Measurements from ENCODE around the gene SP1. TPM values are rescaled to one million over a fixed set of nuclear protein-coding genes. Genes with fewer than 3 reads are reported as not detected.
"Not testable (repeated sequence)": the region's sequence is repeated elsewhere in the genome, so short reads cannot be mapped to it uniquely, and the experiment has no call there.

SP1 gene
- total RNA-seq, 1 experiment from 2014 or later = 51.7 TPM

- DNase-seq (ENCODE audit: extremely low read depth, low read depth) = no peak
Observed at GRCh38 chr12:53443955-53444354, 64.0 kb downstream of the SP1 start.

- DNase-seq (ENCODE audit: extremely low read depth, low read depth) = not testable (repeated sequence)
Observed at GRCh38 chr12:53444593-53445325, 64.8 kb downstream of the SP1 start.

- DNase-seq (ENCODE audit: extremely low read depth, low read depth) = no peak
Observed at GRCh38 chr12:53450936-53451335, 71.0 kb downstream of the SP1 start.

GRCh38 chr12:53451661-53452158 is 71.7 kb downstream of the SP1 start, which contains the start of gene PCBP2:
Gene PCBP2 (plus strand): TSS chr12:53452102. CDS start chr12:53454801, 2,699 bp downstream.
- peak; percentile 100 for DNase-seq (ENCODE audit: extremely low read depth, low read depth)

- peak; percentile 70 for DNase-seq (ENCODE audit: extremely low read depth, low read depth)
Observed at GRCh38 chr12:53452159-53453077, 72.4 kb downstream of the SP1 start.

- no peak for DNase-seq (ENCODE audit: extremely low read depth, low read depth)
Observed at GRCh38 chr12:53453953-53454640, 74.1 kb downstream of the SP1 start.

GRCh38 chr12:53454707-53455106 is 74.7 kb downstream of the SP1 start:
- DNase-seq (ENCODE audit: extremely low read depth, low read depth) = no peak

- DNase-seq (ENCODE audit: extremely low read depth, low read depth) = no peak
Observed at GRCh38 chr12:53456654-53457366, 76.8 kb downstream of the SP1 start.

GRCh38 chr12:53459097-53459496 is 79.1 kb downstream of the SP1 start:
- no peak for DNase-seq (ENCODE audit: extremely low read depth, low read depth)

- no peak for DNase-seq (ENCODE audit: extremely low read depth, low read depth)
Observed at GRCh38 chr12:53461059-53461458, 81.1 kb downstream of the SP1 start.

GRCh38 chr12:53461591-53461990 is 81.6 kb downstream of the SP1 start:
- no peak for DNase-seq (ENCODE audit: extremely low read depth, low read depth)

- no peak for DNase-seq (ENCODE audit: extremely low read depth, low read depth)
Observed at GRCh38 chr12:53462935-53463334, 83.0 kb downstream of the SP1 start.

- DNase-seq (ENCODE audit: extremely low read depth, low read depth) = no peak
Observed at GRCh38 chr12:53463802-53464560, 84.0 kb downstream of the SP1 start.

GRCh38 chr12:53464685-53465418 is 84.9 kb downstream of the SP1 start:
- no peak for DNase-seq (ENCODE audit: extremely low read depth, low read depth)

- DNase-seq (ENCODE audit: extremely low read depth, low read depth) = no peak
Observed at GRCh38 chr12:53465679-53466078, 85.7 kb downstream of the SP1 start.

All from NCI-H460 (cell line).